Activated T-helper 2 cell treated with anti-CD3 and anti-CD28 coated beads, Interferon-gamma antibody, Interleukin-2, Interleukin-4, amounts not matched to agents 10 μg/mL and 5 μg/mL and 100 μg/mL, durations not matched to agents 14 hours and 24 hours and 36 hours (primary cell): Measurements from ENCODE around the gene NFYB. TPM values are rescaled to one million over a fixed set of nuclear protein-coding genes. Genes with fewer than 3 reads are reported as not detected.
"Not testable (repeated sequence)": the region's sequence is repeated elsewhere in the genome, so short reads cannot be mapped to it uniquely, and the experiment has no call there.

Experiments used
- DNase-seq: peaks from one replicate; pipeline ENCODE4 v3.0.0; 2021; ENCODE audit warnings: low spot score
- H3K27ac Mint-ChIP-seq: one replicate; pipeline ENCODE4 v1.8.0; 2021; ENCODE audit warnings: mixed read lengths
- H3K27me3 Mint-ChIP-seq: one replicate; pipeline ENCODE4 v1.8.0; 2021; ENCODE audit warnings: low read depth, mixed read lengths
- H3K36me3 Mint-ChIP-seq: one replicate; pipeline ENCODE4 v1.8.0; 2021; ENCODE audit warnings: low read depth, mixed read lengths
- H3K4me1 Mint-ChIP-seq: one replicate; pipeline ENCODE4 v1.8.0; 2021; ENCODE audit warnings: low read depth, mixed read lengths
- H3K4me3 Mint-ChIP-seq: one replicate; pipeline ENCODE4 v1.8.0; 2021; ENCODE audit warnings: low read depth, mild to moderate bottlenecking, moderate library complexity, mixed read lengths
- H3K9me3 Mint-ChIP-seq: one replicate; pipeline ENCODE4 v1.8.0; 2021; ENCODE audit warnings: mixed read lengths
- intact Hi-C: fragments of 100-400 bp; cut with micrococcal nuclease; formaldehyde crosslinking; loops from one replicate; pipeline ENCODE4 v1.15.1; 2023
- total RNA-seq: library from RNA; stranded (reverse); gene quantifications from 2 replicates; pipeline ENCODE4 v1.2.3, GENCODE V29; 2022

The NFYB gene
- total RNA-seq, 1 donor from 2014 or later, result 30.0 TPM

DNA sequence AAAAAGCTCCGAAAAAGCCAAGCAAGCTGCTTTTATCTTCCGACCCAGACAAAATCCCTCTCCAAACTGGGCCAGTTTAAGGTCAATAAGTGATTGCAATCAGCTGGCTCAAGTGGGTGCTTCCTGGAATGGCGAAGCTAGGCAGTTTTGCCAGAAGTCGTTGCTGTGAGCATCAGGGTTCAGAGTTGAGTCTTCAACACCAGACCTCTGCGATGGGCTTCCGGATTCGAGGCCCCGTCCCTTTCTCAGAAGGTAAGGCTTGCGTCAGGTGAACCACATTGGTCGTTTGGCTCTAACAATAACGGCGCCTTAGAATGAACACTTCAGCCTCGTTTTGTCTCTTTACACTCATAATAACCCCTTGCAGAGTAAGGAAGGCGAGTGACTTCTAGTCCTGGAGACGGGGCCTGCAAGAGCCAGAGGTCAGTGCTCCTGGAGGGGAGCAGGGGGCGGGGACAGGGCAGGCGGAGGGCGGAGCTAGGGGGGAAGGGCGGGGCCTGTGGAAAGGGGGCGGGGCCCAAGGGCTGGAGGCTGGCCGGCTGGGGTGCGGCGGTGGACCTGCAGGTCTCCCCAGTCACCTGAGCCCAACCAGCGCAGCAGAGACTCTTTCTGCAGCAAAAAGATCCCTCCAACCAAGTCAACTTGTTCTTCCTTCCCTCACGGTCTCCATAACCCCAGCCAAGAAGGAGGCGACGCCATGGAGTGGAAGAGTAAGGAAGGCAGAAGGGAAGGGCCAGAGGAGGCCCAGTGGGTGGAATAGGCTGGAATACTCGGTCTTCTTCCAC lies 34.0 kb upstream of the NFYB start:
- no peaks in the 10 kb centered on the region for H3K4me1 Mint-ChIP-seq
- H3K27me3 Mint-ChIP-seq, result peaks cover 5% of the 10 kb centered on the region
- intact Hi-C loops, result no loop called here
- H3K4me3 Mint-ChIP-seq, result no peak overlapping the region
- H3K36me3 Mint-ChIP-seq, result no peaks in the 10 kb centered on the region
- no peak for DNase-seq
- H3K27ac Mint-ChIP-seq, result no peak overlapping the region
- H3K9me3 Mint-ChIP-seq, result no peaks in the 10 kb centered on the region

DNA sequence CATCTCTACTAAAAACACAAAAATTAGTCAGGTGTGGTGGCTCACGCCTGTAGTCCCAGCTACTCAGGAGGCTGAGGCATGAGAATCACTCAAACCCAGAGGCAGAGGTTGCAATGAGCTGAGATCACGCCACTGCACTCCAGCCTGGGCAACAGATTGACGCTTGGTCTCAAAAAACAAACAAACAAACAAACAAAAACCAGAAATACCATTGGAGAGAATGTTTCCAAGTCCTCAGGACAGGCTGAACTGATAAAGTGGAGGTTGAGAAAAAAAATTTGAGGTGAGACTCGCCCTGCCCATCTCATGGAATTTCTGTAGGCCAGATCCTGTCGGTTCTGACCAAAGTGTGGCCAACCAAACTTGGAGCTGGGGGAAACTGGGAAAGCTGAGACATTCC lies 30.6 kb upstream of the NFYB start:
- Mint-ChIP-seq H3K27me3 (peaks cover 5% of the 10 kb centered on the region), H3K27ac (no peak overlapping the region), H3K9me3 (no peaks in the 10 kb centered on the region), H3K4me1 (no peaks in the 10 kb centered on the region), H3K4me3 (no peak overlapping the region), H3K36me3 (no peaks in the 10 kb centered on the region)
- no peak for DNase-seq
- intact Hi-C loops, result no loop called here

DNA sequence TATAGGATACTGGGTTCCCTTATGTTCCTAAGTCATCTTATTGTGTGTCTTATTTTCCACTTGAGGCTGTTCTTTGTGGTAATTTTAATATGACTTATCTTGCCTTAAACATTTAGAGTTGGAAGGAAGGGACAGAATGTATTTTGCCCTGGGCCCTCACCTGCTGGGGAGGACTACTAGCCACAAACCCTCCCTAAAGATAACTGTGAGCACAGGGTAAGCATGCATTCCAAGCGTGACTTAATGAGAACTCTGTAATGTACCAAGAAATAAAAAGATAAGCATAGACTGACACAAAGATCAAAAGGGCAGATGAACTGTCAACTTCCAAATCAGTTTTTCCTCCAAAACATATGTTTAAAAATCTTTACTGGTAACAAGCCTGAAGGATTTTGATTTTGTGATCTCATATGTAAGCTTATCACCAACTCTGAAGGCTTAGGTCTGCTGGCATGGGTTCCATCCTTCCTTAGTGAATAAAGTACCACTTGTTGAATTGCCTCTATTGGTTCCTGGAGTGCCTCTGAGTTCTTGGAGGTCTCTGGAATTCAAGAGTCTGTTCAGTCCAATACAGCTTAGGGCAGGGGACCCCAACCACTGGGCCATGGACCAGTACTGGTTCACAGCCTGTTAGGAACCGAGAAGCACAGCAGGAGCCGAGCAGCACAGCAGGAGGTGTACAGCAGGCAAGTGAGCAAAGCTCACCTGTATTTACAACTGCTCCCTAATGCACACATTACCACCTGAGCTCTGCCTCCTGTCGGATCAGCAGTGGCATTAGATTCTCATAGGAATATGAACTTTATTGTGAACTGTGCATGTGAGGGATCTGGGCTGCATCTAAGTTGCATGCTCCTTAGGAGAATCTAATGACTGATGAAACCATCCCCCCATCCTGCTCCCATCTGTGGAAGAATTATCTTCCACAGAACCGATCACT lies 29.8 kb upstream of the NFYB start:
- no peaks in the 10 kb centered on the region for H3K36me3 Mint-ChIP-seq
- H3K27ac Mint-ChIP-seq, result no peak overlapping the region
- H3K4me1 Mint-ChIP-seq, result no peaks in the 10 kb centered on the region
- DNase-seq, result no peak
- peaks cover 5% of the 10 kb centered on the region for H3K27me3 Mint-ChIP-seq
- intact Hi-C loops, result no loop called here
- no peaks in the 10 kb centered on the region for H3K9me3 Mint-ChIP-seq
- H3K4me3 Mint-ChIP-seq, result no peak overlapping the region

DNA sequence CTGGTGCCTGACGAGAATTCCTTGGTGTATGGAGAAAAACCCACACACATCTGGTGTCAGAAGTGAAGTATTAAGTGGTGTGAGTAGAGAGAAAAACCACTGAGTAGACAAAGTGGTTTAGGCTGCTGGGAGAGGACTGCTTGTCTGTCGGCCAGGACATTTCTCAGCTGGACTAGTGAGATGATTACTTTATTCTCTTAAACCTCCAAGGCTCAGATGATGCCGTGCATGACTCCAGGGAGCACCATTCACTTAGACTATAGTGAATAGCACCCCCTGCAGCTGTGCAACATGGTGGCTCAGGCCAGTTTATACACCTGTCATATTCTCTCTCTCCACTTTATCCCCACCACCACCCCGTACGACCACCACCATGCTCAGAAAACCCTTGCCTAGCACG lies 28.5 kb upstream of the NFYB start:
- H3K27me3 Mint-ChIP-seq, result peaks cover 8% of the 10 kb centered on the region
- no peak for DNase-seq
- no peaks in the 10 kb centered on the region for H3K4me1 Mint-ChIP-seq
- intact Hi-C loops, result no loop called here
- H3K9me3 Mint-ChIP-seq, result no peaks in the 10 kb centered on the region
- no peak overlapping the region for H3K27ac Mint-ChIP-seq
- no peaks in the 10 kb centered on the region for H3K36me3 Mint-ChIP-seq
- no peak overlapping the region for H3K4me3 Mint-ChIP-seq

DNA sequence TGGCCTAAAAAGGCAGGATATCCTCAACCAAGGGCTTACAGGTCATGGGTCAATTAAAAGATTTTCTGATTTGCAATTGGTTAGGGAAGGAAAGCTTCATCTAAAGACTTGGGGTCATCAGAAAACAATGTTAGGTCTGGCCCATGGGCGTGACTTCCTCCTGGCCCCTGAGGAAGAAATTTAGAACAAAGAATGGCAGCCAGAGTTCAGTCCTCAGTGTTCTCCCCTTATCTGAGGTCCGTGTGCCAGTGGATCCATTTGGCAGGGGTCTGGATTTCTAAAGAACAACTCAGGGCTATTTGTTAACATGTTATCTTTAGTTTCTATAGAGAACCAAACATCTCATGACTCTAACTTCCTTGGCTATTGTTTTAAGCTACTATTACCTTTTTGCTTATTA lies 27.8 kb upstream of the NFYB start:
- no peaks in the 10 kb centered on the region for H3K36me3 Mint-ChIP-seq
- H3K27ac Mint-ChIP-seq, result no peak overlapping the region
- intact Hi-C loops, result no loop called here
- no peak overlapping the region for H3K4me3 Mint-ChIP-seq
- H3K4me1 Mint-ChIP-seq, result no peaks in the 10 kb centered on the region
- DNase-seq, result no peak
- H3K27me3 Mint-ChIP-seq, result peaks cover 8% of the 10 kb centered on the region
- no peaks in the 10 kb centered on the region for H3K9me3 Mint-ChIP-seq

DNA sequence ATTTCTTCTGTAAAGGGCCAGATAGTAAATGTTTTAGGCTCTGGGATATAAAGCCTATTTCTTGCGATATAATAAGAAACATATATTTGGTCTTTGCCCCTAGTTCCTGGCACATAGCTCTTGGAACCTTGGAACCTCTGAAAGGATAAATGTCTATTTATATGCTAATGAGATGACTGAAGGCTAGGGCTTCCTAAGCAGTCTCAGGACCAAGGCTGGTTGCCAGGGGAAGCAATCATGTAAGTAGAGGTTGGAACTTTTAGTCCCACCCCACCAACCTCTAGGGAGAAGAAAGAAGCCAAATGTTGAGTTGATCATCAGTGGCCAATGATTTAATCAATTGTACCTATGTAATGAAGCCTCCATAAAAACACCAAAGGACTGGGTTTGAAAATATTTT lies 26.6 kb upstream of the NFYB start:
- DNase-seq, result no peak
- intact Hi-C loops, result no loop called here

DNA sequence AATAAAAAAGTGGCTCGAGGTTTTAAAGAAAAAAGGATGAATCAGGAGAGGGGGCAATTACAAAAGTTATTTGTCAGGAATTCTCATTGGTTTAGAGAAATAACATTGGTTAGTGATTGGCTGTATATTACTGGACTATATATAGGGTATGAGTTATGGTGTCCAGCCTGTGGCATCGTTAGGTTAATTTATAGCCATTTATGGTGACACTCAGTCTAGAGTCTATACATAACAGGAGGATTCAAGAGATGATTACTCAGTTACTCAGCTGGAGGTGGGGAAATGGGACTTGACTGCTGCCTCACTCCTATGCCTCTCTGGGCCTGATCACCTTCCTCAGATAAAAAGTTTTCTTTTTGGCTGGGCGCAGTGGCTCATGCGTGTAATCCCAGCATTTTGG lies 25.6 kb upstream of the NFYB start:
- intact Hi-C loops, result no loop called here
- no peak for DNase-seq
- H3K4me3 Mint-ChIP-seq, result no peak overlapping the region
- no peaks in the 10 kb centered on the region for H3K9me3 Mint-ChIP-seq
- H3K27ac Mint-ChIP-seq, result no peak overlapping the region
- no peaks in the 10 kb centered on the region for H3K36me3 Mint-ChIP-seq
- H3K27me3 Mint-ChIP-seq, result peaks cover 6% of the 10 kb centered on the region
- H3K4me1 Mint-ChIP-seq, result no peaks in the 10 kb centered on the region

More for the DNA sequence above, 26.6 kb upstream of the NFYB start:
- Mint-ChIP-seq H3K9me3 (no peaks in the 10 kb centered on the region), H3K27ac (no peak overlapping the region), H3K4me1 (no peaks in the 10 kb centered on the region), H3K27me3 (peaks cover 6% of the 10 kb centered on the region), H3K36me3 (no peaks in the 10 kb centered on the region), H3K4me3 (no peak overlapping the region)

DNA sequence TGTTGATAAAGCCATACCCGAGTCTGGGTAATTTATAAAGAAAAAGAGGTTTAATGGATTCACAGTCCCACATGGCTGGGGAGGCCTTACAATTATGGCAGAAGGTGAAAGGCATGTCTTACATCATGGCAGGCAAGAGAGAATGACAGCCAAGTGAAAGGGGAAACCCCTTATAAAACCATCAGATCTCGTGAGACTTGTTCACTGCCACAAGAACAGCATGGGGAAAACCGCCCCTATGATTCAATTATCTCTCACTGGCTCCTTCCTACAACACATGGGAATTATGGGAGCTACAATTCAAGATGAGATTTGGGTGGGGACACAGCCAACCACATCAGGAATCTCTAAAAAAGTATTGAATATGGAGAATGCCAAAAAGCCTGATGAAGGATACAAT lies 25.0 kb upstream of the NFYB start:
- H3K9me3 Mint-ChIP-seq, H3K27me3 Mint-ChIP-seq, H3K36me3 Mint-ChIP-seq, H3K4me1 Mint-ChIP-seq, H3K27ac Mint-ChIP-seq, intact Hi-C loops, DNase-seq, H3K4me3 Mint-ChIP-seq: not testable (repeated sequence)

DNA sequence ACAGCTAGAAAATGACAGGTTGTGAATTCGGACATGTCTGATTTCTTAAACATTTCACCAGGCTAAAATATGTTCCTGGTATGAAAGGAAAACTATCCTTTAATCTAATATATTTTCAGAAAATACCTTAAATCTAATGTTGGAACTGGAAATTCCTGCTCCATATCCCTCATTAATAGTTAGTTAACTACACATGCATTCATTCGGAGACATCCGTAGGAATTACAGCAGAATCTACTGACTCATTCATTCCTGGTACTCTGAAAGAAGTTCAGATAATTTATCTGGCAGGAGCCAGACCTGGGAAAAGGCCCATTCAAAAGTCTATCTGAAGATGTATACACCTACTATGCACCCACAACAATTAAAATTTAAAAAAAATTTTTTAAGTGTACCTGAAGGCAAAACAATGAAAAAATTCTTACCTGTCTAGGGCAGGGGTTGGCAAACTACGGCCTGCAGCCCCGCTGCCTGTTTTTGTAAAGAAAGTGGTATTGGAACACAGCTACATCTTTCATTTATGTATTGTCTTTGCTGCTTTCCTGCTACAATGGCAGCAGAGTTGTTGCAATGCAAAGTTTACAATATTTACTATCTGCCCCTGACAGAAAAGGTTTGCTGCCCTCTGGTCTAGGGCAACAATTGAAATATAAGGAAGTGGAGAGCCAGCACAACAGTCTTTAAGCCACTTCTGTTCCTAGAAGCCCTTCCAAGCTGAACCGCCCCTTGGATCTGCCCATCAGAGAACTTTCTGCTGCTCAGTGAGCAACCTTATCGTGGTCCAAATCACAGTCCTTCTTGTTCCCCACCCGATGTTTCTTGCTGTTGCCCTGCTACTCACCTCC lies 17.9 kb upstream of the NFYB start:
- H3K4me3 Mint-ChIP-seq, result no peak overlapping the region
- no peaks in the 10 kb centered on the region for H3K9me3 Mint-ChIP-seq
- intact Hi-C loops, result no loop called here
- no peaks in the 10 kb centered on the region for H3K36me3 Mint-ChIP-seq
- H3K27ac Mint-ChIP-seq, result no peak overlapping the region
- DNase-seq, result no peak
- peaks cover 14% of the 10 kb centered on the region for H3K4me1 Mint-ChIP-seq
- H3K27me3 Mint-ChIP-seq, result peaks cover 13% of the 10 kb centered on the region

DNA sequence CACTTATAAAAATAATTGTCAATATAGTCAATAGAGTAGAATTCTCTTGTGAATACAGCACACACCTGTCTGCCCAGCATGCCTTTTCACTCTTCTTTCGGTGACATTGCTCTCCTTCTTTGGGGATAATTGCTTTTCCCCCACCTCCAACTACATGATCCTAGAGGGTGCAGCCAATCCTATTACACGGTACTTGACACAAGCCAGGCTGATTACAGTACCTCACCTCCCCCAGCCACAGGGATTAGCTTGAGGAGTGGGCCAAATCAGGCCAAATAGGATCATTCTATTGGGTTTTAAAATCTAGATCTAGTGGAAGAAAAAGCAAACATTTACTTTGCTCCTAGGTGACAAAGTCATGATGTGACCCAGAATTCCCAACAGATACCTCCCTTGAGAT lies 16.8 kb upstream of the NFYB start:
- Mint-ChIP-seq H3K4me1 (peaks cover 14% of the 10 kb centered on the region), H3K9me3 (no peaks in the 10 kb centered on the region), H3K4me3 (no peak overlapping the region)

DNA sequence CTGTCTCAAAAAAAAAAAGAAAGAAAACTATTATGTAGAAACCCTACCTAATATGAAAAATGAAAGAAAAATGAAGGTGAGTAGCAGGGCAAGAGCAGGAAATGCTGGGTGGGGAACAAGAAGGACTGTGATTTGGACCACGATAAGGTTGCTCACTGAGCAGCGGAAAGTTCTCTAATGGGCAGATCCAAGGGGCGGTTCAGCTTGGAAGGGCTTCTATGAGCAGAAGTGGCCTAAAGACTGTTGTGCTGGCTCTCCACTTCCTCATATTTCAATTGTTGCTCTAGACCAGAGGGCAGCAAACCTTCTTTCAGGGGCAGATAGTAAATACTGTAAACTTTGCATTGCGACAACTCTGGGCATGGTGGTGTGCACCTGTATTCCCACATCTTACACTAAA lies 16.3 kb upstream of the NFYB start:
- H3K36me3 Mint-ChIP-seq, result no peaks in the 10 kb centered on the region
- peak overlapping the region; percentile 10 for H3K4me3 Mint-ChIP-seq
- no peak for DNase-seq
- H3K27ac Mint-ChIP-seq, result peak overlapping the region; percentile 13
- H3K9me3 Mint-ChIP-seq, result no peaks in the 10 kb centered on the region
- intact Hi-C loops, result no loop called here
- H3K27me3 Mint-ChIP-seq, result peaks cover 26% of the 10 kb centered on the region
- H3K4me1 Mint-ChIP-seq, result peaks cover 14% of the 10 kb centered on the region

More for the DNA sequence above, 16.8 kb upstream of the NFYB start:
- Mint-ChIP-seq H3K27me3 (peaks cover 21% of the 10 kb centered on the region), H3K27ac (no peak overlapping the region), H3K36me3 (no peaks in the 10 kb centered on the region)
- intact Hi-C loops, result no loop called here
- DNase-seq, result no peak

DNA sequence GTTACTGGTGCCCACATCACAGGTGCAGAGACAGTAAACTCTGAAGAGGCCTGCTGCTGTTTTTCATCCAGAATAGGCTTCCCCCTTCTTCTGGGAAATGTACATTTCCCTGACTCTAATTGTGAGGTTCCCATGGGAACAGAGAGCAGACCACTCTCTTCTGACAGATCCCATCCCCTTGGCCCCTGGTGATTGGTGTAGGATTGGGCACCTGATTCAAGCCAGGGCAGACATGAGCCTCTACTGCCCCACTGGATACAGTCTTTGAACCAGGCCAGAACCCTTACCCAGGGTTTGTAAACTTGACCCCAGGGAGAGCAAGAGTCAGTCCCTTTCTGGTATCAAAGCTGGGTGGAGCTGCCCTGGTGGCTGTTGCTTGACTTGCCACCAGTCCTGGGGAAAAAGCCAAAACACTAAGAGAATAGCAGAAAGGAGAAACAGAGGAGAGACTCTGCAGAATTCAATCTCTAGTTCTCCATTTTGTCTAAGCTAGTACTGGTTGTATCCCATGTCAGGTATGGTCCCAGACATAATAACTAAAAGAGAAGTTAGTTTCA lies 14.8 kb upstream of the NFYB start:
- Mint-ChIP-seq H3K4me3 (no peak overlapping the region), H3K27me3 (peaks cover 33% of the 10 kb centered on the region), H3K27ac (no peak overlapping the region), H3K9me3 (no peaks in the 10 kb centered on the region), H3K36me3 (no peaks in the 10 kb centered on the region), H3K4me1 (peaks cover 14% of the 10 kb centered on the region)
- no peak for DNase-seq
- intact Hi-C loops, result no loop called here
